ENCODE data around the gene CYTH2.

The CYTH2 gene, protein sequence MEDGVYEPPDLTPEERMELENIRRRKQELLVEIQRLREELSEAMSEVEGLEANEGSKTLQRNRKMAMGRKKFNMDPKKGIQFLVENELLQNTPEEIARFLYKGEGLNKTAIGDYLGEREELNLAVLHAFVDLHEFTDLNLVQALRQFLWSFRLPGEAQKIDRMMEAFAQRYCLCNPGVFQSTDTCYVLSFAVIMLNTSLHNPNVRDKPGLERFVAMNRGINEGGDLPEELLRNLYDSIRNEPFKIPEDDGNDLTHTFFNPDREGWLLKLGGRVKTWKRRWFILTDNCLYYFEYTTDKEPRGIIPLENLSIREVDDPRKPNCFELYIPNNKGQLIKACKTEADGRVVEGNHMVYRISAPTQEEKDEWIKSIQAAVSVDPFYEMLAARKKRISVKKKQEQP

DNA sequence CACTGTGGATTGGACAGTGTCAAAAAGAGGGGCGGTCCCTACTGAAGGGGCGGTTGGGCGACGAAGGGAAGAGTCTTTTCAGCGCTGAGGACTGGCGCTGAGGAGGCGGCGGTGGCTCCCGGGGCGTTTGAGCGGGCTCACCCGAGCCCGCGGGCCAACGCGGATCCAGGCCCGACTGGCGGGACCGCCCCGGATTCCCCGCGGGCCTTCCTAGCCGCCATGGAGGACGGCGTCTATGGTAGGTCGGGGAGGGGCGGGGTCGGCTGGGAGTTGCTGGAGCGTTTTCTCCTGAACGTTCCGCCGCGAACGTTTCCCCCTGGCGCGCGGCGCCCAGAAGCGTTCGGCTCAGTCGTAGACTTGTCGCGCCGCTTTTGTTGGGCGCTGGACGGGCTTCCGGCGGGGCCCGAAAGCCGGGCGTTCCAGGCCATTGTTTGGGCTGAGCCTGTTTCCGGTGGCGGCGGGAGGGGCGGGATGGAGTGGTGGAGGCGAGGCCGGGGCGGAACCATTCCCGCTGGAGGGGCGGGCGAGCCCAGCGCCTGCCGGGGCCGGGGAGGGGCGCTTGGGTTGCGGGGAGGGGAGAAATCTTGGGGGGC lies at the start of gene CYTH2:
CYTH2 (plus strand) TSS at position 81 of the 593 bp plus-strand sequence; CDS start at position 220, 139 bp downstream.
- peak; percentile 52 to 78 for DNase-seq

DNA sequence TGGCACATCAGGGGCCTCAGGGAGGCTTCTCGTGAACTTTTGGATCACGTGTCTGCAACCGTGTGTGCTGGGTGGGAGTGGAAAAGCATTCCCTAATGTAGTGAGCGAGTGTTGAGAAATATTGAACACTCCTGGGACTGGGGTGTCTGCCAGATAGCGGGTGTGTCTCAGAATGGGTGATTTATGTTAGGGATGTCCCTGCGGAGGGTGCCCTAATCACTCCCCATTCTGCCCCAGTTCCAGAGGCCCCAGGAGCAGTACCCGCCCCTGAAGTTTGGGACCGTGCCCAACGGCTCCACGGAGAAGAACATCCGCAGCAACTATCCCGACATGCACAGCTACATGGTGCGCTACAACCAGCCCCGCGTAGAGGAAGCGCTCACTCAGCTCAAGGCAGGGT lies 47.6 kb upstream of the CYTH2 start:
- DNase-seq: no peak

DNA sequence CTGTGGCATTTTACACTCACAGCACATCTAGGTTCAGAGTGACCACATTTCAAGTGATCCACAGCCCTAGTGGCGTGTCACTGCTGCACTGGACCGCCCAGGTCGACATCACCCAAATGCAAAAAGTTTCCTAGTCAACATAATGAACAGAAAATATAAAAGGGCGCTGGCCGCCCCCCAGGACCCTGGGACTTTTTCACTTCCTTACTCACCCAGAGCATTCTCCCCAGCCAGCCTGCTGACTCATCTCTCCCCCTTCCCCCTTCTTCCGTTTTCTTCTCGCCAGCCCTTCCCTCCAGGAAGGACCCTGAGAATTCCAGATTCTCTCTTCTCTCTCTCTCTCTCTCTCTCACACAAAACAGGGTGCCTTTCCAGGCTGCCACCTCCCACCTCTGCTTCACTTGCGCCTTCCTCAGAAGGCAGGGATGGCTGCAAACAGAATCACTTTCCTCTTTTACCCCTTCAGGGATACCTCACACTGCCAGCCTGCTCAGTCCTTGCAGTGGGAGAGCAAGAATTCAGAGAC lies 44.4 kb upstream of the CYTH2 start:
- no peak for DNase-seq

DNA sequence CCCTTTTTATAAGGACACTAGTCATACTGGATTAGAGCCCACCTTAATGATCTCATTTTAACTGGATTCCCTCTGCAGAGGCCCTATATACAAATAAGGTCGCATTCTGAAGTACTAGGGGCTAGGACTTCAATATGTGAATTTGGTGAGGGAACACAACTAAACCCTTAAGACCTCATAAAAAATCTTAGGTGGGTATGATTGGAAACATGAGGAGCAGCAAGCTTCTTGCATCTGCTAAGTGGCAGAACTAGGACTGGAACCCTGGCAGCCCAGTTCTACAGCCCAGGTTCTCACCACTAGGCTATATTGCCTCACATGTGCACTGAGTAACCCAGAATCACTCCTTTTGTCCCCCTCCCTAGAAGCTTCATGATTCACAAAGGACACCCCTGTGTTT lies 40.5 kb upstream of the CYTH2 start:
- DNase-seq: no peak

- DNase-seq: no peak
These were observed 35.8 kb upstream of the CYTH2 start for GRCh38 chr19:48433337-48433736.

DNA sequence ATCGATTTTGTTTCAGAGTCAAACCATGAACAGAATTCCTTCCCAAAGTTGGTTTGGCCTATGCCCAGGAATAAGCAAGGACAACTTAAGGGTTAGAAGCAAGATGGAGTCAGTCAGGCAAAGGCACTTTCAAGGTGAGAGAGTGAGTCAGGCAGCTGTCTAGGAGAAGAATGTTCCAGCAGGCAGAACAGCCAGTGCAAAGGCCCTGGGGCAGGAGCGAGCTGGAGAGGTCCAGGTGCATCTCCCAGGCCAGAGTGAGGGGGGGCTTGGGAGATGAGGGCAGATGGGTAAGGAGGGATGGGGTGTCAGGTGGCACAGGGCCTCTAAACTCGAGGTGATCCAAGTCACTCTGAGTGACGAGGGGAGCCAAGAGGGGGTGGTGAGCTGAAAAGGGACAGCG lies 32.6 kb upstream of the CYTH2 start:
- no peak for DNase-seq

DNA sequence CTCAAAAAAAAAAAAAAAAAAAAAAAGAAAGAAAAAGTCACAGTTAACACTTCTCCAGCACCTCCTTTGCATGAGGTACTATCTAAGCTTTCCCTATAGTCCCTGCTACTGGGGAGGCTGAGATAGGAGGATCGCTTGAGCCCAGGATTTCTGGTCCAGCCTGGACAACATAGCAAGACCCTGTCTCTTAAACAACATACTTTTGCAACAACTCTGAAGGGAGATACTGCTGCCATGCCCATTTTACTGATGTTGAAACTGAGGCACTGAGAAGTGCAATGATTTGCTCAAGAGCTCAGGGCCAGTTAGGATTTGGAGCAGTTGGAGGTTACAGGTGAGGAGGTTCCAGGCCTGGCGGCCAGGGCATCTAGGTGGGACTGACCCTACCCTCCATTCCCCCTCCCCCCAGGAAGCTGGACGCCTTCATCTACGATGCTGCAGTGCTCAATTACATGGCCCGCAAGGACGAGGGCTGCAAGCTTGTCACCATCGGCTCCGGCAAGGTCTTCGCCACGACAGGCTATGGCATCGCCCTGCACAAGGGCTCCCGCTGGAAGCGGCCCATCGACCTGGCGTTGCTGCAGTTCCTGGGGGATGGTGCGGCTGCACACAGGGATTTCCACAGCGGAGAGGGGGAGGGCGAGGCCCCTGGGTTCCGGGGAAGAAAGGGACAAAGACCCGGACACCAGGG lies 27.7 kb upstream of the CYTH2 start:
- no peak for DNase-seq

GRCh38 chr19:48442116-48443035 lies 26.8 kb upstream of the CYTH2 start:
- DNase-seq: no peak

GRCh38 chr19:48443256-48443655 lies 25.9 kb upstream of the CYTH2 start:
- DNase-seq: no peak

DNA sequence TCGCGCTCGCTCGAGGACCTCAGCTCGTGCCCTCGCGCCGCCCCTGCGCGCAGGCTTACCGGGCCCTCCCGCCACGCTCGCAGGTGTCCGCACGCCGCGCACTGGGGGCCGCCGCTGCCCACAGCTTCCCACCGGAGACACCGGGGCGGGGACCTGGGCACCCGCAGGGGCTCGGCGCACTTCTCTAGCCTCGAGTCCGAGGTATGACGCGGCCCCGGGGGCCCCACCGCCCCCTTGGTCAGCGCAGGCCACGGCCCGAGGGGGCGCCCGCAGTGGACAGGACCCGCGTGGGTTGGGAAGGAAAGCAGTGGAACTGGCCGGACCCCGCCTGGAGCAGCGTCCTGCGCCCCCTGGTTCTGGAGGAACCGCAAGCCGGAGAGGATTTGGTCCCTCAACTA lies 25.4 kb upstream of the CYTH2 start:
- DNase-seq: peak in 1 of 2 donors; percentile 5

GRCh38 chr19:48444129-48444935 lies 24.8 kb upstream of the CYTH2 start:
- DNase-seq: peak in 1 of 2 donors; percentile 12

DNA sequence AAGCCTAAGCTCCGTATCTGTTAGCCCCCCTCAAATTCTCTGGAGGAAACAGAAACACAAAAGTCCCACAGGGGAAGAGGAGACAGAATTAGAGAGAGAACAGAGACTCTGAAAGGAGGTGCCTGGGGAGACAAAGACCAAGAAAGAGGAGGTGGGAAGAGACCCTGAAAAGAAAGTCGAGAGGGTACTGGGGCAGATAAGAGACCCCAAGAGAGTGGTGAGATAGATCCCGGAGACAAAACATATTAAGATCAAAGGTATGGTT lies 24.3 kb upstream of the CYTH2 start:
- no peak for DNase-seq

DNA sequence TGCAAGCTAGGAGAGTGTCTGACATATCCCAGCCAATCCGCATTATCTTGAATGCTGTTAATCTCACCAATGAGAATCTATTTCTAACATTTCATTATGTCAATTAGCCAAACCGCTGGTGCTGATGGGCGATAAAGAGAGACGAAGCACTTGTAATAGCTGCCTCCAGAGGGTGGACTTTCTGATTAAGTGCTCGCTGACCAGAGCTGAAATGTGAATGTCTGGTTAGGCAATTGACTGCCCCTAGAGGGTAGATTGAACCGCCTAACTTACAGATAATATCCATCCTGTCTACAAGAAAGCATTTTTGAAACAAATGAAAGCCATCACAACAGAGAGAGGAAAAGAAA lies 23.9 kb upstream of the CYTH2 start:
- peak in 1 of 2 donors; percentile 17 for DNase-seq

- DNase-seq: peak; percentile 96 to 97
These were observed 23.3 kb upstream of the CYTH2 start, which contains the start of gene GRWD1 for GRCh38 chr19:48445606-48446481. GRWD1 (plus strand) TSS chr19:48445983; CDS start chr19:48446006, 23 bp downstream.

DNA sequence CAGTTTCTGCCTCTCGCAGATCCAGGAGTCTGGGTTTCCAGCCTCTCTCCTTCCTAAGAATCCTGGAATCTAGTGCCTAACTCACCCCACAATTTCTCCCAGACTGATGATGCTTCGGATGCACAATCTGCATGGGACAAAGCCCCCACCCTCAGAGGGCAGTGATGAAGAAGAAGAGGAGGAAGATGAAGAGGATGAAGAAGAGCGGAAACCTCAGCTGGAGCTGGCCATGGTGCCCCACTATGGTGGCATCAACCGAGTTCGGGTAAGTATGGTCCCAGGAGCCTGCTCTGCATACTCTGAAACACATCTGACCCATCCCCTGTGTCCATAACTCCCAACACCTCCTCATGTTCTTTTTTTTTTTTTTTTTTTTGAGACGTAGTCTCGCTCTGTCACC lies 22.6 kb upstream of the CYTH2 start:
- DNase-seq: no peak

DNA sequence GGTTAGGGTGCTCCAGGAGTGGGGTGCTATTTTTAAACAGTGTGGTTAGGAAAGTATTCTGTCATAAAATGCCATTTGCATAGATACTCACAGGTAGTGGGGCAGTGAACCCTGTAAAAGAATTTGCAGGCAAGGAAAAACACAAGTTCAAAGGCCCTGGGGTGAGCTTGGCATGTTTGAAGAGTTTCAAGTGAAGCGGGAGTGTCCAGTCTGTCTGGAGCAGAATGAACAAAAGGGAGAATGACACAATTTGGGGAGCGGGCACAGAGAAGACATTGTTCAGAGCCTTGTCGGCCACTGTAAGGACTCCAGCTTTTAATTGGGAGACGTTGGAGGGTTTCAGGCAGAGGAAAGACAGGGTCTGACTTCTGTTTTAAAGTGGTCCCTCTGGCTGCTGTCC lies 20.6 kb upstream of the CYTH2 start:
- no peak for DNase-seq

DNA sequence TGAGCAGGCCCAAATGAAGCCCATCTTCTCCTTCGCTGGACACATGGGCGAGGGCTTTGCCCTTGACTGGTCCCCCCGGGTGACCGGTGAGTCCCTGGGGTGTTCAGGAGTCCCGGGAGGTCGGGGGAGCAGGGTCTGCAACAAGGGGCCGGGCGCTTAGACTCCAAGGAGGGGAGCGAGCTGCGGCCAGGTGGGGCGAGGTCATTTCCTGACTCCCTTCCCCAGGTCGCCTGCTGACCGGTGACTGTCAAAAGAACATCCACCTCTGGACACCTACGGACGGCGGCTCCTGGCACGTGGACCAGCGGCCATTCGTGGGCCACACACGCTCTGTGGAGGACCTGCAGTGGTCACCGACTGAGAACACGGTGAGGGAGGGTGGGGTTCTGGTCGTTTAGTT lies 18.7 kb upstream of the CYTH2 start:
- DNase-seq: no peak

GRCh38 chr19:48450863-48451262 lies 18.3 kb upstream of the CYTH2 start:
- DNase-seq: no peak

GRCh38 chr19:48451624-48452023 lies 17.5 kb upstream of the CYTH2 start:
- no peak for DNase-seq

DNA sequence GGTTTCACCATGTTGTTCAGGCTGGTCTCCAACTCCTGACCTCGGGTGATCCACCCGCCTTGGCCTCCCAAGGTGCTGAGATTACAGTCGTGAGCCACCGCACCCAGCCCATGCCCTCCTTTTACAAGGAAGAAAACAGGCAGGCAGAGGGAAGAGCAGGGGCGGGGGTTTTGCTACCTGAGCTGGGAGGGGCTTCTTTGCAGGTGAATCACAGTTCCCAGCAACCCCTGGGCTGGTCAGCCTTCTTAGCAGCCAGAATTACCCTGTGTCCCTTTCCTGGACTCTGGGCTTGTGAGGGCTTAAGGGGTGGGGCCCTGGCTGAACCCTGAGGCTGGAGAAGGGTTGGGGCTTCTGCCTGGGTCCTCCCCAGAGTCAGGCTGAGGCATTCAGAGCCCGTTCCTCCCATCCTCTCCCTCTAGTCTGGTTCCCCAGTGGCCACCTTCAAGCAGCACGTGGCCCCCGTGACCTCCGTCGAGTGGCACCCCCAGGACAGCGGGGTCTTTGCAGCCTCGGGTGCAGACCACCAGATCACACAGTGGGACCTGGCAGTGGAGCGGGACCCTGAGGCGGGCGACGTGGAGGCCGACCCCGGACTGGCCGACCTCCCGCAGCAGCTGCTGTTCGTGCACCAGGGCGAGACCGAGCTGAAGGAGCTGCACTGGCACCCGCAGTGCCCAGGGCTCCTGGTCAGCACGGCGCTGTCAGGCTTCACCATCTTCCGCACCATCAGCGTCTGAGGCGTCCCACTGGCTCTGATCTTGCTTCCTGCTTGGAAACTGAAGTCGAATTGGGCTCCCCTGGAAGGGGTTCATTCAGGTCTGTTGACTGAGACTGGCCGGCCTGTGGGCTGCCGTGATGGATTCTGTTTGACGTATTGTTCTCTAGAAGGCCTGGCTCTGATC lies 16.6 kb upstream of the CYTH2 start:
- DNase-seq: no peak
